ENCODE measurements around the gene ADGRF5.
"Not testable (repeated sequence)": the region's sequence is repeated elsewhere in the genome, so short reads cannot be mapped to it uniquely, and the experiment has no call there.

The ADGRF5 gene

GRCh38 chr6:46834257-46834916, 87.4 kb downstream of the ADGRF5 start:
- H3K9me3 ChIP-seq (ENCODE audit: control insufficient read depth, insufficient read depth, low read depth, low read length); H3K4me3 ChIP-seq (ENCODE audit: low read depth, low read length); H3K4me1 ChIP-seq (ENCODE audit: control insufficient read depth, insufficient read depth, low read length); POLR2A ChIA-PET; H3K36me3 ChIP-seq (ENCODE audit: control insufficient read depth in 2 of 2, insufficient read depth in 1 of 2, low read length in 2 of 2); H3K27ac ChIP-seq (ENCODE audit: extremely low read depth, low read depth, low read length): not testable (repeated sequence)
- CTCF ChIA-PET = interaction anchor here (3.5 kb wide), 1 partner anchor 14 kb away, joined by 11 read pairs; no protein-coding TSS in a partner anchor
- TF ChIP-seq, protein P1, sequence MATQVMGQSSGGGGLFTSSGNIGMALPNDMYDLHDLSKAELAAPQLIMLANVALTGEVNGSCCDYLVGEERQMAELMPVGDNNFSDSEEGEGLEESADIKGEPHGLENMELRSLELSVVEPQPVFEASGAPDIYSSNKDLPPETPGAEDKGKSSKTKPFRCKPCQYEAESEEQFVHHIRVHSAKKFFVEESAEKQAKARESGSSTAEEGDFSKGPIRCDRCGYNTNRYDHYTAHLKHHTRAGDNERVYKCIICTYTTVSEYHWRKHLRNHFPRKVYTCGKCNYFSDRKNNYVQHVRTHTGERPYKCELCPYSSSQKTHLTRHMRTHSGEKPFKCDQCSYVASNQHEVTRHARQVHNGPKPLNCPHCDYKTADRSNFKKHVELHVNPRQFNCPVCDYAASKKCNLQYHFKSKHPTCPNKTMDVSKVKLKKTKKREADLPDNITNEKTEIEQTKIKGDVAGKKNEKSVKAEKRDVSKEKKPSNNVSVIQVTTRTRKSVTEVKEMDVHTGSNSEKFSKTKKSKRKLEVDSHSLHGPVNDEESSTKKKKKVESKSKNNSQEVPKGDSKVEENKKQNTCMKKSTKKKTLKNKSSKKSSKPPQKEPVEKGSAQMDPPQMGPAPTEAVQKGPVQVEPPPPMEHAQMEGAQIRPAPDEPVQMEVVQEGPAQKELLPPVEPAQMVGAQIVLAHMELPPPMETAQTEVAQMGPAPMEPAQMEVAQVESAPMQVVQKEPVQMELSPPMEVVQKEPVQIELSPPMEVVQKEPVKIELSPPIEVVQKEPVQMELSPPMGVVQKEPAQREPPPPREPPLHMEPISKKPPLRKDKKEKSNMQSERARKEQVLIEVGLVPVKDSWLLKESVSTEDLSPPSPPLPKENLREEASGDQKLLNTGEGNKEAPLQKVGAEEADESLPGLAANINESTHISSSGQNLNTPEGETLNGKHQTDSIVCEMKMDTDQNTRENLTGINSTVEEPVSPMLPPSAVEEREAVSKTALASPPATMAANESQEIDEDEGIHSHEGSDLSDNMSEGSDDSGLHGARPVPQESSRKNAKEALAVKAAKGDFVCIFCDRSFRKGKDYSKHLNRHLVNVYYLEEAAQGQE (tag by site-specific recombination; IDR thresholded peaks at IDR 0.05) = peak; percentile 87
- TF ChIP-seq ZNF654 (tag by site-specific recombination; IDR thresholded peaks at IDR 0.05; ENCODE audit: low read depth) = peak; percentile 51
- peak; percentile 43; the same call in 1 of the 2 replicates for TF ChIP-seq ZBTB21 (tag by site-specific recombination; IDR thresholded peaks at IDR 0.05)
- 0 out of 2 replicates have a peak, but pooled peaks have one; percentile 64 for TF ChIP-seq ZNF354C (tag by site-specific recombination; IDR thresholded peaks at IDR 0.05; ENCODE audit: borderline replicate concordance, low read depth)
- peak; percentile 88 for TF ChIP-seq ZNF558 (tag by site-specific recombination; IDR thresholded peaks at IDR 0.05)
- TF ChIP-seq ZNF530 (tag by site-specific recombination; IDR thresholded peaks at IDR 0.05; ENCODE audit: low read depth) = 0 out of 2 replicates have a peak, but pooled peaks have one; percentile 18
- TF ChIP-seq ZNF664 (tag by site-specific recombination; IDR thresholded peaks at IDR 0.05) = peak; percentile 90
- TF ChIP-seq, protein P2, sequence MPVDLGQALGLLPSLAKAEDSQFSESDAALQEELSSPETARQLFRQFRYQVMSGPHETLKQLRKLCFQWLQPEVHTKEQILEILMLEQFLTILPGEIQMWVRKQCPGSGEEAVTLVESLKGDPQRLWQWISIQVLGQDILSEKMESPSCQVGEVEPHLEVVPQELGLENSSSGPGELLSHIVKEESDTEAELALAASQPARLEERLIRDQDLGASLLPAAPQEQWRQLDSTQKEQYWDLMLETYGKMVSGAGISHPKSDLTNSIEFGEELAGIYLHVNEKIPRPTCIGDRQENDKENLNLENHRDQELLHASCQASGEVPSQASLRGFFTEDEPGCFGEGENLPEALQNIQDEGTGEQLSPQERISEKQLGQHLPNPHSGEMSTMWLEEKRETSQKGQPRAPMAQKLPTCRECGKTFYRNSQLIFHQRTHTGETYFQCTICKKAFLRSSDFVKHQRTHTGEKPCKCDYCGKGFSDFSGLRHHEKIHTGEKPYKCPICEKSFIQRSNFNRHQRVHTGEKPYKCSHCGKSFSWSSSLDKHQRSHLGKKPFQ (tag by site-specific recombination; IDR thresholded peaks at IDR 0.05) = 0 out of 2 replicates have a peak, but pooled peaks have one; percentile 32
- TF ChIP-seq ZNF341 (tag by site-specific recombination; IDR thresholded peaks at IDR 0.05; ENCODE audit: low read depth) = peak; percentile 42; the same call in 1 of the 2 replicates
- peak; percentile 84 for TF ChIP-seq ZNF510 (tag by site-specific recombination; IDR thresholded peaks at IDR 0.05; ENCODE audit: insufficient replicate concordance)
- TF ChIP-seq ZNF266 (tag by site-specific recombination; IDR thresholded peaks at IDR 0.05; ENCODE audit: low read depth) = peak; percentile 78
- TF ChIP-seq ZNF140 (tag by site-specific recombination; IDR thresholded peaks at IDR 0.05) = peak; percentile 87; the same call in 1 of the 2 replicates
- TF ChIP-seq ZBTB11 (tag by site-specific recombination; conservative IDR thresholded peaks at IDR 0.05; ENCODE audit: low read depth) = peak; percentile 90
- peak; percentile 30 for TF ChIP-seq ZNF529 (tag by site-specific recombination; IDR thresholded peaks at IDR 0.05; ENCODE audit: insufficient replicate concordance)
- TF ChIP-seq, protein P3, sequence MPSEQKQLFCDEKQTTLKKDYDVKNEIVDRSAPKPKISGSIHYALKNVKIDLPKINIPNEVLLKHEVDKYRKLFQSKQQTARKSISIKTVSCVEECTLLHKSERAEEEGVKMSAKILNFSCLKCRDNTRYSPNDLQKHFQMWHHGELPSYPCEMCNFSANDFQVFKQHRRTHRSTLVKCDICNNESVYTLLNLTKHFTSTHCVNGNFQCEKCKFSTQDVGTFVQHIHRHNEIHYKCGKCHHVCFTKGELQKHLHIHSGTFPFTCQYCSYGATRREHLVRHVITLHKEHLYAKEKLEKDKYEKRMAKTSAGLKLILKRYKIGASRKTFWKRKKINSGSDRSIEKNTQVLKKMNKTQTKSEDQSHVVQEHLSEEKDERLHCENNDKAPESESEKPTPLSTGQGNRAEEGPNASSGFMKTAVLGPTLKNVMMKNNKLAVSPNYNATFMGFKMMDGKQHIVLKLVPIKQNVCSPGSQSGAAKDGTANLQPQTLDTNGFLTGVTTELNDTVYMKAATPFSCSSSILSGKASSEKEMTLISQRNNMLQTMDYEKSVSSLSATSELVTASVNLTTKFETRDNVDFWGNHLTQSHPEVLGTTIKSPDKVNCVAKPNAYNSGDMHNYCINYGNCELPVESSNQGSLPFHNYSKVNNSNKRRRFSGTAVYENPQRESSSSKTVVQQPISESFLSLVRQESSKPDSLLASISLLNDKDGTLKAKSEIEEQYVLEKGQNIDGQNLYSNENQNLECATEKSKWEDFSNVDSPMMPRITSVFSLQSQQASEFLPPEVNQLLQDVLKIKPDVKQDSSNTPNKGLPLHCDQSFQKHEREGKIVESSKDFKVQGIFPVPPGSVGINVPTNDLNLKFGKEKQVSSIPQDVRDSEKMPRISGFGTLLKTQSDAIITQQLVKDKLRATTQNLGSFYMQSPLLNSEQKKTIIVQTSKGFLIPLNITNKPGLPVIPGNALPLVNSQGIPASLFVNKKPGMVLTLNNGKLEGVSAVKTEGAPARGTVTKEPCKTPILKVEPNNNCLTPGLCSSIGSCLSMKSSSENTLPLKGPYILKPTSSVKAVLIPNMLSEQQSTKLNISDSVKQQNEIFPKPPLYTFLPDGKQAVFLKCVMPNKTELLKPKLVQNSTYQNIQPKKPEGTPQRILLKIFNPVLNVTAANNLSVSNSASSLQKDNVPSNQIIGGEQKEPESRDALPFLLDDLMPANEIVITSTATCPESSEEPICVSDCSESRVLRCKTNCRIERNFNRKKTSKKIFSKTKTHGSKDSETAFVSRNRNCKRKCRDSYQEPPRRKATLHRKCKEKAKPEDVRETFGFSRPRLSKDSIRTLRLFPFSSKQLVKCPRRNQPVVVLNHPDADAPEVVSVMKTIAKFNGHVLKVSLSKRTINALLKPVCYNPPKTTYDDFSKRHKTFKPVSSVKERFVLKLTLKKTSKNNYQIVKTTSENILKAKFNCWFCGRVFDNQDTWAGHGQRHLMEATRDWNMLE (tag by site-specific recombination; conservative IDR thresholded peaks at IDR 0.05; ENCODE audit: low read depth) = peak; percentile 97
- TF ChIP-seq, protein P4, sequence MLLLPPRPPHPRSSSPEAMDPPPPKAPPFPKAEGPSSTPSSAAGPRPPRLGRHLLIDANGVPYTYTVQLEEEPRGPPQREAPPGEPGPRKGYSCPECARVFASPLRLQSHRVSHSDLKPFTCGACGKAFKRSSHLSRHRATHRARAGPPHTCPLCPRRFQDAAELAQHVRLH (tag by site-specific recombination; IDR thresholded peaks at IDR 0.05) = peak; percentile 50; the same call in 1 of the 2 replicates
- TF ChIP-seq ZNF202 (tag by site-specific recombination; IDR thresholded peaks at IDR 0.05; ENCODE audit: borderline replicate concordance) = peak; percentile 82; the same call in 1 of the 2 replicates
- peak; percentile 75 for TF ChIP-seq ZFP37 (tag by site-specific recombination; IDR thresholded peaks at IDR 0.05)
- peak; percentile 81 for TF ChIP-seq ZXDB (tag by site-specific recombination; IDR thresholded peaks at IDR 0.05)
- TF ChIP-seq ZBTB8A (tag by site-specific recombination; IDR thresholded peaks at IDR 0.05) = peak; percentile 90
- peak; percentile 98 for TF ChIP-seq ZNF394 (tag by site-specific recombination; IDR thresholded peaks at IDR 0.05; ENCODE audit: borderline replicate concordance)
- peak; percentile 72; the same call in 1 of the 2 replicates for TF ChIP-seq ZNF138 (tag by site-specific recombination; IDR thresholded peaks at IDR 0.05; ENCODE audit: borderline replicate concordance)

Data from HEK293 (cell line).